HG03439 (cell line): ENCODE measurements around the gene SMIM30.

ENCODE experiments used
- ATAC-seq: cut with Tn5 transposase; IDR thresholded peaks from one replicate; pipeline ENCODE4 v1.9.1; 2021; ENCODE audit warnings: mild to moderate bottlenecking, moderate library complexity; ENCODE audit not compliant: unreplicated experiment

Gene SMIM30

GRCh38 chr7:113109718-113110117, 8.6 kb downstream of the SMIM30 start:
- no peak for ATAC-seq

GRCh38 chr7:113100121-113100603, 18.2 kb downstream of the SMIM30 start:
- ATAC-seq: no peak

GRCh38 chr7:113099284-113099919, 19.0 kb downstream of the SMIM30 start:
- ATAC-seq: no peak

- no peak for ATAC-seq
These were observed 23.7 kb downstream of the SMIM30 start for GRCh38 chr7:113094517-113095249.

GRCh38 chr7:113093561-113093960, 24.8 kb downstream of the SMIM30 start:
- no peak for ATAC-seq

- no peak for ATAC-seq
These were observed 25.6 kb downstream of the SMIM30 start for GRCh38 chr7:113092762-113093161.

- ATAC-seq: no peak
These were observed 31.0 kb downstream of the SMIM30 start for GRCh38 chr7:113087071-113087998.

GRCh38 chr7:113086431-113086888, 31.9 kb downstream of the SMIM30 start, which contains the start of gene GPR85:
TSS of gene GPR85 (minus strand) at chr7:113086827. CDS start at chr7:113084721, 2,106 bp downstream.
- ATAC-seq: no peak

GRCh38 chr7:113085781-113086390, 32.5 kb downstream of the SMIM30 start:
- ATAC-seq: no peak

- ATAC-seq: no peak
These were observed 33.7 kb downstream of the SMIM30 start for GRCh38 chr7:113084496-113085172.

GRCh38 chr7:113083816-113084495, 34.4 kb downstream of the SMIM30 start:
- no peak for ATAC-seq

- peak; percentile 75 for ATAC-seq
These were observed 35.1 kb downstream of the SMIM30 start for GRCh38 chr7:113083132-113083815.

- no peak for ATAC-seq
These were observed 40.0 kb downstream of the SMIM30 start for GRCh38 chr7:113078331-113078730.

- ATAC-seq: no peak
These were observed 41.7 kb downstream of the SMIM30 start for GRCh38 chr7:113076703-113077102.

GRCh38 chr7:113071465-113071864, 46.9 kb downstream of the SMIM30 start:
- no peak for ATAC-seq
